ENCODE results near the gene GRIP1. TPM values are rescaled to one million over a fixed set of nuclear protein-coding genes. Genes with fewer than 3 reads are reported as not detected.
"Not testable (repeated sequence)": the region's sequence is repeated elsewhere in the genome, so short reads cannot be mapped to it uniquely, and the experiment has no call there.

GRIP1 gene
- total and polyA plus RNA-seq, 2 donors (not counting 3 experiments of a cell fraction or from before 2014, with no cell fraction given), result 0.04 to 0.69 TPM

DNA sequence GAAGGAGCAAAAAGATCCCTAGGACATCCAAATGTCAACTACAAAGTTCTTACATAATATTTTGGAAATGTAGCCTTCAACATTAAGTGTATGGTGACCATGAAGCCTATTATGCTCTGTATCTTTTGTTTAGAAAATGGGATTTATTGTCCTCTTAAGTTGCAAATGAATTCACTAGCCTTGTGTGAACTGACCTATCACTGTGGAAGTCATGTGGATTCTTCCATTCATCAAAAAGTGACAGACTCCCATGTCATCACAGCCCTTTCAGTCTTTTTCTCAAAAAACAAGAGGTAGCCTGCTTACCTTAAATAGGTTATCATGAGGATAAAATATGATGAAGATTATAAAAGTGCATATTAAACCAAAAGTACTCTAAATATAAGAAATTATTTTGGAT lies 179.9 kb downstream of the GRIP1 start:
- no peak for FAIRE-seq
- no peaks in the 10 kb centered on the region for H3K79me2 ChIP-seq (ENCODE audit: control insufficient read depth, insufficient read depth, low read length)
- POLR2A ChIA-PET, result no interaction called here
- no TSS peak for BruUV-seq (replicated peaks)
- H3K4me2 ChIP-seq (ENCODE audit: insufficient read depth, low read length), result no peak overlapping the region
- no peak overlapping the region for H2AFZ ChIP-seq (ENCODE audit: low read depth, low read length)
- dilution Hi-C loops (cut with MboI; ENCODE audit: extremely low pct_ligation_motif_present, low sequenced_read_pairs), result no loop called here
- no peak for TF ChIP-seq EZH2 (IDR thresholded peaks at IDR 0.05; ENCODE audit: borderline replicate concordance, low read depth, low read length, severe bottlenecking)
- TF ChIP-seq POLR2AphosphoS5 (IDR thresholded peaks at IDR 0.05; ENCODE audit: insufficient read depth, low read depth, low read length), result no peak
- TF ChIP-seq, protein P1, sequence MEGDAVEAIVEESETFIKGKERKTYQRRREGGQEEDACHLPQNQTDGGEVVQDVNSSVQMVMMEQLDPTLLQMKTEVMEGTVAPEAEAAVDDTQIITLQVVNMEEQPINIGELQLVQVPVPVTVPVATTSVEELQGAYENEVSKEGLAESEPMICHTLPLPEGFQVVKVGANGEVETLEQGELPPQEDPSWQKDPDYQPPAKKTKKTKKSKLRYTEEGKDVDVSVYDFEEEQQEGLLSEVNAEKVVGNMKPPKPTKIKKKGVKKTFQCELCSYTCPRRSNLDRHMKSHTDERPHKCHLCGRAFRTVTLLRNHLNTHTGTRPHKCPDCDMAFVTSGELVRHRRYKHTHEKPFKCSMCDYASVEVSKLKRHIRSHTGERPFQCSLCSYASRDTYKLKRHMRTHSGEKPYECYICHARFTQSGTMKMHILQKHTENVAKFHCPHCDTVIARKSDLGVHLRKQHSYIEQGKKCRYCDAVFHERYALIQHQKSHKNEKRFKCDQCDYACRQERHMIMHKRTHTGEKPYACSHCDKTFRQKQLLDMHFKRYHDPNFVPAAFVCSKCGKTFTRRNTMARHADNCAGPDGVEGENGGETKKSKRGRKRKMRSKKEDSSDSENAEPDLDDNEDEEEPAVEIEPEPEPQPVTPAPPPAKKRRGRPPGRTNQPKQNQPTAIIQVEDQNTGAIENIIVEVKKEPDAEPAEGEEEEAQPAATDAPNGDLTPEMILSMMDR (IDR thresholded peaks at IDR 0.05; ENCODE audit: extremely low read depth in 1 of 2, insufficient read depth in 1 of 2, low read depth in 1 of 2, low read length in 2 of 2), result no peak
- TF ChIP-seq POLR2A (IDR thresholded peaks at IDR 0.05; ENCODE audit: low read depth, low read length), result no peak
- no peak for TF ChIP-seq FOS (IDR thresholded peaks at IDR 0.05; ENCODE audit: borderline replicate concordance, insufficient read depth, low read length)
- TF ChIP-seq, protein P2, sequence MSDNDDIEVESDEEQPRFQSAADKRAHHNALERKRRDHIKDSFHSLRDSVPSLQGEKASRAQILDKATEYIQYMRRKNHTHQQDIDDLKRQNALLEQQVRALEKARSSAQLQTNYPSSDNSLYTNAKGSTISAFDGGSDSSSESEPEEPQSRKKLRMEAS (IDR thresholded peaks at IDR 0.05; ENCODE audit: insufficient read depth, insufficient read length), result no peak
- no peak for TF ChIP-seq GATA2 (IDR thresholded peaks at IDR 0.05; ENCODE audit: insufficient read depth, insufficient read length, low read depth, low read length)
- no peak for TF ChIP-seq JUN (IDR thresholded peaks at IDR 0.05; ENCODE audit: borderline replicate concordance, insufficient read depth, insufficient read length, low read depth)
- TF ChIP-seq MYC (IDR thresholded peaks at IDR 0.05; ENCODE audit: low read depth, low read length), result no peak
- H3K9me1 ChIP-seq (replicated peaks; ENCODE audit: control insufficient read depth, extremely low read depth, insufficient read depth, low read length), result no peaks in the 10 kb centered on the region
- no peak for DNase-seq (ENCODE audit: low read depth, low spot score)
- no peaks in the 10 kb centered on the region for H3K36me3 ChIP-seq (ENCODE audit: control insufficient read depth in 2 of 2, extremely low read depth in 1 of 2, insufficient read depth in 2 of 2, low read length in 2 of 2)
- intact Hi-C loops (cut with micrococcal nuclease), result no loop called here
- no peak overlapping the region for H3K4me3 ChIP-seq (replicated peaks in 1 of 3; ENCODE audit: insufficient read depth in 1 of 3, low read depth in 1 of 3, low read length in 3 of 3)
- no peaks in the 10 kb centered on the region for H3K4me1 ChIP-seq (ENCODE audit: control insufficient read depth, extremely low read depth, insufficient read depth, low read length)
- CTCF ChIA-PET, result no interaction called here
- H3K27me3 ChIP-seq (ENCODE audit: control insufficient read depth in 2 of 2, insufficient read depth in 2 of 2, low read length in 2 of 2), result peaks cover 0 to 2% of the 10 kb centered on the region in 2 experiments
- H3K9me3 ChIP-seq (replicated peaks; ENCODE audit: control insufficient read depth, insufficient read depth, low read length), result no peaks in the 10 kb centered on the region
- no peak overlapping the region for H3K27ac ChIP-seq (ENCODE audit: insufficient read depth, low read depth, low read length)
- no peaks in the 10 kb centered on the region for H4K20me1 ChIP-seq (replicated peaks; ENCODE audit: control insufficient read depth, extremely low read depth, insufficient read depth, low read length)
- H3K9ac ChIP-seq (replicated peaks; ENCODE audit: extremely low read depth, insufficient read depth, low read length), result no peak overlapping the region

DNA sequence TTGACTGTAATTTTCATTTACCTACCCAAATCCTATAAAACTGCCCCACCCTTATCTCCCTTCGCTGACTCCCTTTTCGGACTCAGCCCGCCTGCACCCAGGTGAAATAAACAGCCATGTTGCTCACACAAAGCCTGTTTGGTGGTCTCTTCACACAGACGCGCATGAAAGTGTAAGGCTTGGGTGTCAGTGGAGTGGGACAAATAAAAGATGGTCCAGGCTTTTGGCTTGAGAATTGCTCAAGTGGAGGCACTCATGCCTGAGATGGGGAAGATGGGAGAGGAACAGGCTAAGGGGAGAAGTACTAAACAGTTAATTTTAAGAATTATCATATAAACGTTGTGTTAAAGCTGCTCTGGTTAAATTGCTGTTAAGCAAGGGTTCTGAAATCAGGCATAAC lies 180.8 kb downstream of the GRIP1 start:
- H3K79me2 ChIP-seq (ENCODE audit: control insufficient read depth, insufficient read depth, low read length); POLR2A ChIA-PET; H4K20me1 ChIP-seq (replicated peaks; ENCODE audit: control insufficient read depth, extremely low read depth, insufficient read depth, low read length); H3K9me1 ChIP-seq (replicated peaks; ENCODE audit: control insufficient read depth, extremely low read depth, insufficient read depth, low read length); H3K9ac ChIP-seq (replicated peaks; ENCODE audit: extremely low read depth, insufficient read depth, low read length); H3K4me1 ChIP-seq (ENCODE audit: control insufficient read depth, extremely low read depth, insufficient read depth, low read length); BruUV-seq (replicated peaks); FAIRE-seq; DNase-seq (ENCODE audit: low read depth, low spot score); CTCF ChIA-PET; H3K27ac ChIP-seq (ENCODE audit: insufficient read depth, low read depth, low read length); H3K4me2 ChIP-seq (ENCODE audit: insufficient read depth, low read length); H3K27me3 ChIP-seq (ENCODE audit: control insufficient read depth in 2 of 2, insufficient read depth in 2 of 2, low read length in 2 of 2); H3K9me3 ChIP-seq (replicated peaks; ENCODE audit: control insufficient read depth, insufficient read depth, low read length); H3K4me3 ChIP-seq (replicated peaks in 1 of 3; ENCODE audit: insufficient read depth in 1 of 3, low read depth in 1 of 3, low read length in 3 of 3); H3K36me3 ChIP-seq (ENCODE audit: control insufficient read depth in 2 of 2, extremely low read depth in 1 of 2, insufficient read depth in 2 of 2, low read length in 2 of 2); intact Hi-C loops (cut with micrococcal nuclease); dilution Hi-C loops (cut with MboI; ENCODE audit: extremely low pct_ligation_motif_present, low sequenced_read_pairs); H2AFZ ChIP-seq (ENCODE audit: low read depth, low read length): not testable (repeated sequence)

Measured in endothelial cell of umbilical vein (primary cell).